GM06990 (cell line): ENCODE results near the gene BCL11B.

ENCODE experiments used
- DNase-seq: peaks from one replicate; pipeline ENCODE4 v3.0.0-alpha.2; 2011; ENCODE audit not compliant: insufficient read length; ENCODE audit errors: extremely low read depth
- H3K27me3 ChIP-seq: replicated peaks from 2 replicates; pipeline ENCODE4 v1.6.0; 2011; ENCODE audit warnings: low read length; ENCODE audit not compliant: control insufficient read depth, insufficient read depth
- H3K36me3 ChIP-seq: 2 replicates; pipeline ENCODE4 v1.5.1; 2011; ENCODE audit warnings: low read length; ENCODE audit not compliant: control insufficient read depth, insufficient read depth
- H3K4me3 ChIP-seq: replicated peaks from 2 replicates; pipeline ENCODE4 v1.5.1; 2011; ENCODE audit warnings: low read depth, mild to moderate bottlenecking, control low read depth, low read length
- TF ChIP-seq, protein P1 (sequence below): IDR thresholded peaks from 2 replicates; pipeline ENCODE4 v1.5.1; 2011; ENCODE audit warnings: low read length, control low read depth, mild to moderate bottlenecking, inconsistent platforms; ENCODE audit not compliant: insufficient read depth, poor library complexity, severe bottlenecking

BCL11B gene

GRCh38 chr14:99164712-99165111 lies 107.3 kb downstream of the BCL11B start:
- no peak for DNase-seq
- no peaks in the 10 kb centered on the region for H3K36me3 ChIP-seq
- H3K27me3 ChIP-seq: no peaks in the 10 kb centered on the region
- TF ChIP-seq, protein P1, sequence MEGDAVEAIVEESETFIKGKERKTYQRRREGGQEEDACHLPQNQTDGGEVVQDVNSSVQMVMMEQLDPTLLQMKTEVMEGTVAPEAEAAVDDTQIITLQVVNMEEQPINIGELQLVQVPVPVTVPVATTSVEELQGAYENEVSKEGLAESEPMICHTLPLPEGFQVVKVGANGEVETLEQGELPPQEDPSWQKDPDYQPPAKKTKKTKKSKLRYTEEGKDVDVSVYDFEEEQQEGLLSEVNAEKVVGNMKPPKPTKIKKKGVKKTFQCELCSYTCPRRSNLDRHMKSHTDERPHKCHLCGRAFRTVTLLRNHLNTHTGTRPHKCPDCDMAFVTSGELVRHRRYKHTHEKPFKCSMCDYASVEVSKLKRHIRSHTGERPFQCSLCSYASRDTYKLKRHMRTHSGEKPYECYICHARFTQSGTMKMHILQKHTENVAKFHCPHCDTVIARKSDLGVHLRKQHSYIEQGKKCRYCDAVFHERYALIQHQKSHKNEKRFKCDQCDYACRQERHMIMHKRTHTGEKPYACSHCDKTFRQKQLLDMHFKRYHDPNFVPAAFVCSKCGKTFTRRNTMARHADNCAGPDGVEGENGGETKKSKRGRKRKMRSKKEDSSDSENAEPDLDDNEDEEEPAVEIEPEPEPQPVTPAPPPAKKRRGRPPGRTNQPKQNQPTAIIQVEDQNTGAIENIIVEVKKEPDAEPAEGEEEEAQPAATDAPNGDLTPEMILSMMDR: no peak
- no peak overlapping the region for H3K4me3 ChIP-seq

DNA sequence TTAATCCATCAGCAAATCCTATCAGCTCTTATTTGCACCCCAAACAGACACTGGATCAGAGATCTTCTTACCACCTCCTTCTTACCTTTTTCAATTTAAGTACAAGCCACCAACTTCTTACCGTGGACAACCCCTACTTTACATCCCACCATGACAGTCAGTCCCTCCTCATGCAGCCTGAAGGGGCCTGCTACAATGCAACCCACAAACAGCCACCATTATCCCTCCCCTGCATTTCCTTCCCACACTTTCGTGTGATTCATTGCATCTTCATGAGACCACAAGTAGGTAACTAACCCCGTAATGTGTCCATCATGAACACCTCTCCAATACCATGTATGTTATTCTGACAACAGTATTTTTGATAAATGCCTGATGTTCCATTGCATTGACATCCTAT lies 108.6 kb downstream of the BCL11B start:
- DNase-seq: no peak
- TF ChIP-seq, protein P1: no peak
- Histone ChIP-seq H3K36me3 (no peaks in the 10 kb centered on the region), H3K27me3 (no peaks in the 10 kb centered on the region), H3K4me3 (no peak overlapping the region)

DNA sequence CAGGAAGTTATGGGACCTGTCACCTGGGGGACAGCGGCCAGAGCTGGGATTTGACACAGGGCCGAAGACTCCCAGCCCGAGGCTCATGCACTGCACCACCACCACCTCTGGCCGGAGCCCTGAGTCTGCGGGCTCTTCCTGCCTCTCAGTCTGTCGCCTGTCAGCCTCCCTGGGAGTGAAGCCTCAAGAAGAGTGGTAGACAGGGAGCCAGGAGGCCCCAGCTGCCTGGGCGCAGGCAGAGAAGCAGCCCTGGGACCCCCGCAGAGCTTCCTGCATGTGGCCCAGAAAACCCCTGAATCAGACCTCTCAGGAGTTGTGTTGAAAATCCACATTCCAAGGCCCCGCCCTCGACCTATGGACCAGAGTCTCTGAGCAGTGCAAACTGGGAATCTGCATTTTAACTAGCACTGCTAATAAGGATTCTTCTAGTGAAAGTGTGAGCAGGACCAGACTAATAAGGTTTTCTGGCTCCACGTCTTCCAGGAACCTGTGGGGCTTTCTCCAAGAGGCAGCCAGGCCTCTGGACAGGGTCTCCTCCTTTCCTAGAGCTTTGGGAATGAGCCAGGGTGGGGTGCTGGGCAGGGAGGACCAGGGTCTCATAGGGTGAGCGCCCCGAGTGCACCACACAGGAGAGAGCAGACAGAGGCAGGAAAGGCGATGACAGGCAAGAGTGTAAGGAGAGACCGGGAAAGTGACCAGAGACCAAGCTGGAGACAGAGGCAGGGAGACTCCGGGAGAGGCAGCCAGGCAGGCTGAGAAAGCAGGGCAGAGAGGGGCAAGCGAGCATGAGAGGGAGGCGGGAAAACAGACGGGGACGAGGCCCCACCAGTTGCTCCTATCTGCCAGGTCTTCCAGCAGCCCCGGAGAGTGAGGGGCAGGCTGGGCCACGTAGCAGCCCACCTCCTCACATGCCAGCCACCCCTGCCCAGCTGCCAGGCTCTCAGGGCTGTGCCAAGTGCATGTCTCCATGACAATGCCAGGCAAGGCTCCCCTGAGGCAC lies 112.4 kb downstream of the BCL11B start:
- no peak for DNase-seq

DNA sequence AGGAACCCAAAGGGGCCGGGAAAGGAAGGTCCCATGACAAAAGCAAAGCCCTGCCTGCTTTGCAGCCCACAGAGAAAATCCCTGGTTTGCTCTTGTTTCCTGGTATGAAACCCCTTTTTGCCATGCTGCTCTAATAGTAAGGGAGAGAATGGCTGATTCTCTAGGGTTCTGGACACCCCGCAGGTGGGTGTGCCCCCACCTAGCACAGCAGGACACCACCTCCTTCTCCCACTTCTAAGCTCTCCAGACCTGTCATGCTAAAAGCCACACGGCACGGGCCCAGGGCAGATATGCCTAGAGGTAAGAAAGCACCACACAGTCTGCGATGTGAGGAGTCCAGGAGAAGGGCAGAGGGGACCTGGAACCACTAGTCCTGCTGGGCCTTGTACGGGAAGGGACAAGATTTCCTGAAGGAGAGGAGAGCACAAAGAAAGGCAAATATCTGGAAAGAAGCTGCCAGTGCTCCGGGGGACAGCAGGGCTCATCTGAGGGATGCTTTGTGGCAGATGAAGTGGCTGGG lies 113.3 kb downstream of the BCL11B start:
- no peak for DNase-seq
- no peaks in the 10 kb centered on the region for H3K27me3 ChIP-seq
- TF ChIP-seq, protein P1: no peak
- no peaks in the 10 kb centered on the region for H3K36me3 ChIP-seq
- H3K4me3 ChIP-seq: no peak overlapping the region

More for the DNA sequence above, 112.4 kb downstream of the BCL11B start:
- no peaks in the 10 kb centered on the region for H3K27me3 ChIP-seq
- no peaks in the 10 kb centered on the region for H3K36me3 ChIP-seq
- H3K4me3 ChIP-seq: no peak overlapping the region
- TF ChIP-seq, protein P1: no peak

- H3K4me3 ChIP-seq: no peak overlapping the region
- H3K36me3 ChIP-seq: no peaks in the 10 kb centered on the region
- no peak for DNase-seq
- no peaks in the 10 kb centered on the region for H3K27me3 ChIP-seq
- TF ChIP-seq, protein P1: no peak
Measured at GRCh38 chr14:99158150-99158549, 113.8 kb downstream of the BCL11B start.
